ENCODE data around the gene ZNF774. TPM values are rescaled to one million over a fixed set of nuclear protein-coding genes. Genes with fewer than 3 reads are reported as not detected.
A peak's percentile ranks its signal among the peaks of the same experiment; 100 is the strongest.
"Not testable (repeated sequence)": the region's sequence is repeated elsewhere in the genome, so short reads cannot be mapped to it uniquely, and the experiment has no call there.

The ZNF774 gene
- total RNA-seq, 1 experiment from 2014 or later = 0.75 TPM

- DNase-seq (ENCODE audit: low read depth) = no peak
These were observed 6.2 kb upstream of the ZNF774 start for GRCh38 chr15:90345857-90346256.

GRCh38 chr15:90347431-90348065 lies 4.5 kb upstream of the ZNF774 start:
- not testable (repeated sequence) for DNase-seq (ENCODE audit: low read depth)

GRCh38 chr15:90348456-90348855 lies 3.6 kb upstream of the ZNF774 start:
- no peak for DNase-seq (ENCODE audit: low read depth)

- no peak for DNase-seq (ENCODE audit: low read depth)
These were observed 3.0 kb upstream of the ZNF774 start for GRCh38 chr15:90349072-90349471.

- DNase-seq (ENCODE audit: low read depth) = no peak
These were observed 2.3 kb upstream of the ZNF774 start for GRCh38 chr15:90349821-90350220.

GRCh38 chr15:90351479-90352106 lies 491 bp upstream of the ZNF774 start:
- no peak for DNase-seq (ENCODE audit: low read depth)

GRCh38 chr15:90354986-90355385 lies 2.9 kb downstream of the ZNF774 start:
- DNase-seq (ENCODE audit: low read depth) = no peak

- no peak for DNase-seq (ENCODE audit: low read depth)
These were observed 6.3 kb downstream of the ZNF774 start for GRCh38 chr15:90358124-90359033.

GRCh38 chr15:90360746-90361145 lies 8.7 kb downstream of the ZNF774 start:
- no peak for DNase-seq (ENCODE audit: low read depth)

GRCh38 chr15:90362936-90363212 lies 10.8 kb downstream of the ZNF774 start:
- peak; percentile 81 for DNase-seq (ENCODE audit: low read depth)

GRCh38 chr15:90364251-90364650 lies 12.2 kb downstream of the ZNF774 start:
- peak; percentile 64 for DNase-seq (ENCODE audit: low read depth)

GRCh38 chr15:90365414-90366055 lies 13.5 kb downstream of the ZNF774 start:
- DNase-seq (ENCODE audit: low read depth) = no peak

- no peak for DNase-seq (ENCODE audit: low read depth)
These were observed 15.5 kb downstream of the ZNF774 start for GRCh38 chr15:90367576-90367975.

- no peak for DNase-seq (ENCODE audit: low read depth)
These were observed 23.0 kb downstream of the ZNF774 start for GRCh38 chr15:90375071-90375470.

- DNase-seq (ENCODE audit: low read depth) = no peak
These were observed 24.7 kb downstream of the ZNF774 start for GRCh38 chr15:90376789-90377188.

- no peak for DNase-seq (ENCODE audit: low read depth)
These were observed 27.2 kb downstream of the ZNF774 start for GRCh38 chr15:90379263-90379662.

GRCh38 chr15:90381515-90381914 lies 29.4 kb downstream of the ZNF774 start:
- DNase-seq (ENCODE audit: low read depth) = no peak

- no peak for DNase-seq (ENCODE audit: low read depth)
These were observed 30.2 kb downstream of the ZNF774 start for GRCh38 chr15:90382320-90382719.

GRCh38 chr15:90386221-90386620 lies 34.1 kb downstream of the ZNF774 start:
- no peak for DNase-seq (ENCODE audit: low read depth)

- DNase-seq (ENCODE audit: low read depth) = peak; percentile 90
These were observed 35.7 kb downstream of the ZNF774 start, which contains the start of gene IQGAP1 for GRCh38 chr15:90387534-90388461. TSS of gene IQGAP1 (plus strand) at chr15:90388242. CDS start at chr15:90388342, 100 bp downstream.
